ACC112 (cell line): ENCODE data around the gene COG7.

Experiments
- H2AFZ ChIP-seq: fragments of 200-600 bp; sonication (generic); one replicate; pipeline ENCODE4 v1.6.0; 2017; ENCODE audit warnings: antibody characterized with exemption, low read length; ENCODE audit not compliant: unreplicated experiment
- H3K27ac ChIP-seq: fragments of 200-600 bp; sonication (generic); 2 replicates; pipeline ENCODE4 v1.5.1; 2014; ENCODE audit warnings: low read depth, mild to moderate bottlenecking, antibody characterized with exemption, low read length, moderate library complexity
- H3K27me3 ChIP-seq: fragments of 200-600 bp; sonication (generic); 2 replicates; pipeline ENCODE4 v1.6.1; 2014; ENCODE audit warnings: mild to moderate bottlenecking, antibody characterized with exemption, low read length, moderate library complexity, mixed read lengths; ENCODE audit not compliant: insufficient read depth
- H3K36me3 ChIP-seq: fragments of 200-600 bp; sonication (generic); 2 replicates; pipeline ENCODE4 v1.6.1; 2016; ENCODE audit warnings: mild to moderate bottlenecking, antibody characterized with exemption, low read length, moderate library complexity, mixed read lengths; ENCODE audit not compliant: insufficient read depth
- H3K4me1 ChIP-seq: fragments of 200-600 bp; sonication (generic); one replicate; pipeline ENCODE4 v1.6.1; 2016; ENCODE audit warnings: low read length, mixed read lengths; ENCODE audit not compliant: insufficient read depth, unreplicated experiment, control insufficient read depth
- H3K4me3 ChIP-seq: fragments of 200-600 bp; sonication (generic); 2 replicates; pipeline ENCODE4 v1.5.1; 2014; ENCODE audit warnings: mild to moderate bottlenecking, low read depth, low read length
- H3K79me2 ChIP-seq: fragments of 200-600 bp; sonication (generic); one replicate; pipeline ENCODE4 v1.6.0; 2016; ENCODE audit warnings: low read length; ENCODE audit not compliant: control insufficient read depth, unreplicated experiment, insufficient read depth

The COG7 gene

GRCh38 chr16:23414731-23415130 lies 38.3 kb downstream of the COG7 start:
- Histone ChIP-seq H3K27me3 (no peaks in the 10 kb centered on the region), H3K36me3 (peaks cover 16% of the 10 kb centered on the region; the same call in 1 of the 2 replicates), H2AFZ (no peak overlapping the region), H3K27ac (no peak overlapping the region), H3K4me3 (no peak overlapping the region), H3K79me2 (no peaks in the 10 kb centered on the region), H3K4me1 (no peaks in the 10 kb centered on the region)

DNA sequence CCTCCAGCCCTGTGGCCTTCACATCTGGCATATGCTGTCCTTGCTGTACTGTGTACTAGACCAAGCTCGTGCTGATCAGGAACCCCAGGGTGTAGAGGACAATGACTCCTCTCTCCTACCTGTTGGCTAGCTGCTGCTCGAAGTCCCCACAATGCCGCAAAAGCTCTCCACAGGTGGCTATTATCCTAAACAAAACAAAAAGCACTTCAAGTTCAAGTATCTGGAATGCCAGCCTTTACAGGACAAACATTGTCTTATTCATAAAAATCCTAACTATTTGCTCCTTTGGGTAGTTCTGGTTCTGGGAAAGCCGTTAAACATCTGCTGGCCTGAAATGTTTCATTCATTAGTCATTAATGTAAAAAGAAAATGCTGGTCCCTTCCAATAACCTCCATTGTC lies 42.8 kb downstream of the COG7 start:
- H3K4me1 ChIP-seq: no peaks in the 10 kb centered on the region
- H3K4me3 ChIP-seq: no peak overlapping the region
- no peak overlapping the region for H2AFZ ChIP-seq
- peaks cover 14% of the 10 kb centered on the region; the same call in 1 of the 2 replicates for H3K36me3 ChIP-seq
- H3K27ac ChIP-seq: no peak overlapping the region
- H3K79me2 ChIP-seq: no peaks in the 10 kb centered on the region
- no peaks in the 10 kb centered on the region for H3K27me3 ChIP-seq

DNA sequence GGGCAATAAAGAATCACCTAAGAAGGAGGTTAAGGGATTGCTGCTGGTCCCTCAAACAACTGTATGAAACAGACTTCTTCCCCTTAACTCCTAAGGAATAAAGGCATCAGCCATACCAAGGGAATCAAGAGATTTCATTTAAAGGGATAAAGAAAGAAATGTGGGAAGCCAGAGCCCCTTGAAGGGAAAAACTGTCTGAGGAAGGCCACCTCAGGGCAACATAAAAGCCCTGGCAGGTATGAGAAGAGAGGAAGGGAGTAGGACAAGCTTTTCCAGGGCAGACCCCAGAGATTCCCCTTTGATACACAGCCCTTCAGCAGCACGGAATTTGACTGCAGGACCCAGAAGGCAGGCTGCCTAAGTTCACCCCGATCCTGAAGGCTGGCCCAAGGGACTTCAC lies 43.5 kb downstream of the COG7 start:
- Histone ChIP-seq H3K36me3 (peaks cover 14% of the 10 kb centered on the region; the same call in 1 of the 2 replicates), H3K4me3 (no peak overlapping the region), H3K4me1 (no peaks in the 10 kb centered on the region), H3K27ac (no peak overlapping the region), H3K79me2 (no peaks in the 10 kb centered on the region), H3K27me3 (no peaks in the 10 kb centered on the region), H2AFZ (no peak overlapping the region)

- no peaks in the 10 kb centered on the region for H3K4me1 ChIP-seq
- H3K27me3 ChIP-seq: no peaks in the 10 kb centered on the region
- no peaks in the 10 kb centered on the region for H3K79me2 ChIP-seq
- no peak overlapping the region for H3K4me3 ChIP-seq
- no peak overlapping the region for H3K27ac ChIP-seq
- H3K36me3 ChIP-seq: peaks cover 17% of the 10 kb centered on the region; the same call in 1 of the 2 replicates
- H2AFZ ChIP-seq: no peak overlapping the region
Observed at GRCh38 chr16:23408823-23409298, 44.1 kb downstream of the COG7 start.

GRCh38 chr16:23408242-23408822 lies 44.7 kb downstream of the COG7 start:
- no peaks in the 10 kb centered on the region for H3K79me2 ChIP-seq
- no peaks in the 10 kb centered on the region for H3K27me3 ChIP-seq
- no peak overlapping the region for H3K27ac ChIP-seq
- H3K4me3 ChIP-seq: no peak overlapping the region
- H2AFZ ChIP-seq: no peak overlapping the region
- peaks cover 16% of the 10 kb centered on the region; the same call in 1 of the 2 replicates for H3K36me3 ChIP-seq
- no peaks in the 10 kb centered on the region for H3K4me1 ChIP-seq

- no peaks in the 10 kb centered on the region for H3K79me2 ChIP-seq
Observed at GRCh38 chr16:23407436-23408127, 45.4 kb downstream of the COG7 start.

GRCh38 chr16:23406546-23407240 lies 46.3 kb downstream of the COG7 start:
- no peaks in the 10 kb centered on the region for H3K4me1 ChIP-seq
- no peaks in the 10 kb centered on the region for H3K79me2 ChIP-seq
- H3K27me3 ChIP-seq: no peaks in the 10 kb centered on the region
- H3K36me3 ChIP-seq: peaks cover 10% of the 10 kb centered on the region; the same call in 1 of the 2 replicates
- H2AFZ ChIP-seq: no peak overlapping the region
- H3K4me3 ChIP-seq: no peak overlapping the region
- H3K27ac ChIP-seq: no peak overlapping the region

More at GRCh38 chr16:23407436-23408127, 45.4 kb downstream of the COG7 start:
- no peaks in the 10 kb centered on the region for H3K27me3 ChIP-seq
- no peaks in the 10 kb centered on the region for H3K4me1 ChIP-seq
- no peak overlapping the region for H2AFZ ChIP-seq
- no peak overlapping the region for H3K4me3 ChIP-seq
- H3K27ac ChIP-seq: no peak overlapping the region
- peaks cover 16% of the 10 kb centered on the region; the same call in 1 of the 2 replicates for H3K36me3 ChIP-seq

DNA sequence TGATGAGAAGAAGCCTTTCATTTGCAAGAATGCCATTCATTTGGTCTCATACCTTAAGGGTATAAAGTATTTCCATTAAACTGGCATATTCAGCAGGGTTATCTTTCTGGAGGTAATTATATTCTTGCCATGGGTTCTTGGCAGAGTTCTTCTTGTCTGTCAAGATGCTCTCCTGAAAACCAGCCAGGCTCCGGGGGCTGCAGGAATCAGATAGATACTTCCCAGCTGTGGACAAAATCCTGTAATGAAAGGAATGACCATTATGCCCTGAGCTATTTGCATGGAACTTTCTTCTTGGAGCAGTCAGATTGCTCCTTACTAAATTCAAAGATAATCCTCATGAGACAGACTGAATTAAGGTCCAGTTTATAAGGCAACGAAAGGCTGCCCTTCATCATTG lies 47.0 kb downstream of the COG7 start:
- Histone ChIP-seq H3K79me2 (no peaks in the 10 kb centered on the region), H2AFZ (no peak overlapping the region), H3K36me3 (peaks cover 10% of the 10 kb centered on the region; the same call in 1 of the 2 replicates), H3K27me3 (no peaks in the 10 kb centered on the region), H3K4me3 (no peak overlapping the region), H3K27ac (no peak overlapping the region), H3K4me1 (no peaks in the 10 kb centered on the region)

DNA sequence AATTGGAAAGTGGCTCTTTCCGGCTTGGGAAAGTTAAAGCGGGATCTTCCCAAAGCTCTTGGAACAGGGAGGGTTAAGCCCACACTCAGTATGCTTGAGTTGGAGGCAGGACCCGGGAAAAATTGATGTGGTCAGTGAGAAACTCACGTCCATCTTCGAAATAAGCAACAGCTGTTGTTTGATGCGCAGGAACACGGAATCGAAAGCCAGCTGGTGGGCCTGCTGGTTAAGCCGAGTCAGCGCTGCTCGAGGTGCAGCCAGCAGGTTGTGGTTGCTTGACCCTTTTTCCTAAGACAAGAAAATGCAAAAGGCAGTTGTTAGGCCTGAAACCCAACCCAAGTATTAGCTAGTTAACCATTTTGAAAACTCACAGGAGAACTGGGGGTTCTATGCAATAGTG lies 49.4 kb downstream of the COG7 start:
- no peaks in the 10 kb centered on the region for H3K79me2 ChIP-seq
- no peaks in the 10 kb centered on the region for H3K4me1 ChIP-seq
- H3K27me3 ChIP-seq: no peaks in the 10 kb centered on the region
- peaks cover 10% of the 10 kb centered on the region; the same call in 1 of the 2 replicates for H3K36me3 ChIP-seq
- H3K27ac ChIP-seq: no peak overlapping the region
- no peak overlapping the region for H2AFZ ChIP-seq
- H3K4me3 ChIP-seq: no peak overlapping the region

- H3K36me3 ChIP-seq: peaks cover 10% of the 10 kb centered on the region; the same call in 1 of the 2 replicates
Observed at GRCh38 chr16:23402100-23402499, 50.9 kb downstream of the COG7 start.

More at GRCh38 chr16:23402100-23402499, 50.9 kb downstream of the COG7 start:
- Histone ChIP-seq H3K4me3 (no peak overlapping the region), H3K4me1 (no peaks in the 10 kb centered on the region), H2AFZ (no peak overlapping the region), H3K27ac (no peak overlapping the region), H3K79me2 (no peaks in the 10 kb centered on the region), H3K27me3 (no peaks in the 10 kb centered on the region)
